GM13977 (cell line): Measurements from ENCODE around the gene PHF24.

Experiments
- DNase-seq: peaks from one replicate; pipeline ENCODE4 v3.0.0; 2012; ENCODE audit warnings: low spot score
- in situ Hi-C: fragments of 300-500 bp; cut with MboI; formaldehyde crosslinking; loops from one replicate; pipeline ENCODE4 v1.12.0; 2022; ENCODE audit warnings: low sequenced_read_pairs, low pct_unique_long_range_greater_than_20kb, mixed read lengths, inconsistent platforms; ENCODE audit not compliant: unreplicated experiment
- TF ChIP-seq, protein P1 (sequence below): IDR thresholded peaks from 2 replicates; pipeline ENCODE4 v1.5.1; 2012; ENCODE audit warnings: mild to moderate bottlenecking, control low read depth; ENCODE audit not compliant: insufficient read depth; ENCODE audit errors: extremely low read depth, missing control alignments

Gene PHF24

DNA sequence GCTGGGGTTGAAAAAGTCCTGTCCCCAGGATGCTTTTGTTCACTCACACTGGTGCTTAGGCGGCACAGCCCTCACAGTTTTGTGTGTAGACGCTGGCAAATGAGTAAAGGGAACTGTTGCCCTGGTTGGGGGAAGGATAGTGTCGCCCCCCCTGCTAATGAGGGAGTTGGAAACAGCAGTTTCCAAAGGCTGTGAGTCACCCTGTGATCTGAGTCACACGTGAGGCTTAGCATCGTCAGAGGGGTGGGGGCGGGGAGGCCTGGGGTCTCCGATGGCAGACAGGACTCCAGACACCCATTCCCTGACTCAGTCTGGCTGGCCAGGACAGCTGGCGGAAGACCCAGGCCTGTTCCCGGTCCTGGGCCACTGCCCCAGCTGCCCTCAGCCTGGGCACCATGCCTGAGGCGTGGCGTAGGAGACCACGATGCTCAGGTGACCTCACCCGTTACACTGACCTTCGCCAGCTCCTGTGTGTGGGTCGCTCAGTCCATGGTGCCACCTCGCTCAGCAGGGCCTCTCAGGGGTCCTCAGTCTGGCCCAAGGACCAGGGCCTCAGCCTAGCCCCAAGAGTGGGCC, 34.4 kb downstream of the PHF24 start:
- in situ Hi-C loops, result no loop called here
- no peak for DNase-seq
- TF ChIP-seq, protein P1, sequence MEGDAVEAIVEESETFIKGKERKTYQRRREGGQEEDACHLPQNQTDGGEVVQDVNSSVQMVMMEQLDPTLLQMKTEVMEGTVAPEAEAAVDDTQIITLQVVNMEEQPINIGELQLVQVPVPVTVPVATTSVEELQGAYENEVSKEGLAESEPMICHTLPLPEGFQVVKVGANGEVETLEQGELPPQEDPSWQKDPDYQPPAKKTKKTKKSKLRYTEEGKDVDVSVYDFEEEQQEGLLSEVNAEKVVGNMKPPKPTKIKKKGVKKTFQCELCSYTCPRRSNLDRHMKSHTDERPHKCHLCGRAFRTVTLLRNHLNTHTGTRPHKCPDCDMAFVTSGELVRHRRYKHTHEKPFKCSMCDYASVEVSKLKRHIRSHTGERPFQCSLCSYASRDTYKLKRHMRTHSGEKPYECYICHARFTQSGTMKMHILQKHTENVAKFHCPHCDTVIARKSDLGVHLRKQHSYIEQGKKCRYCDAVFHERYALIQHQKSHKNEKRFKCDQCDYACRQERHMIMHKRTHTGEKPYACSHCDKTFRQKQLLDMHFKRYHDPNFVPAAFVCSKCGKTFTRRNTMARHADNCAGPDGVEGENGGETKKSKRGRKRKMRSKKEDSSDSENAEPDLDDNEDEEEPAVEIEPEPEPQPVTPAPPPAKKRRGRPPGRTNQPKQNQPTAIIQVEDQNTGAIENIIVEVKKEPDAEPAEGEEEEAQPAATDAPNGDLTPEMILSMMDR, result no peak

DNA sequence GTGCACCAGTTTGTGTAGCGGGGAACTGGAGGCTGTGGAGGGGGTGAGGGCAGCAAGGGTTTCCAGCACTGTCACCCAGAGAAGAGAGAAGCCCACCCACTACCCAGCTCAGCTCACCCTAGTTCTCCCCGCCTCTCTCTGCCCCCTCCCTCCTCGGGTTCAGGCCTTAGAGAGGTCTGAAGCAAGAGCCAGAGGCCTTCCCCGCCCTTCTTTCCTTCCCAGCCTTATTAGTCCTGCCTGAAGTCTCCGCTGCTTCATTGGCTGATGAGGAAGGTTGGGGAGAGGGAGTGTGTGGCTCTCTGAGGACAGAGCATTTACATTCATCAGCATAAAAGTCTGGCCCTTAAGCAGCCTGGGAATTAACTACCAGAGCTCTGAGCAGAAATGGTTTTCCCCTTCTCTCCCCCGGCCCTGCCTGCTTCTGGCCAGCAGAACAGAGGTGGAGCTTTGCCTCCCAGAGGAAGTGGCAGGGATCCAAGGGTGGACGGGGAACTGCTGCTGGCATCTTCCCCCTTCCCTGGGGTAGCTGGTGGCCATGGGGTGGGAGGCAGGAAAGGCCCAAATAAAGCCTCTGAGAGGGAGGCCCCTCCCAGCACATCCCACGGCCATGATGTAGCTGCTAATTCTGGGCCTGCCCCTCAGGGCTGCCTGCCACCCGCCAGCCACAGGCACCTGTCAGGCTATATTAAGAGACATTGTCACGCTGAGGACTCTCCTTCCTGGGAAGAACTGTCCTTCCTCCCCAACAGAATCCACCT, 35.6 kb downstream of the PHF24 start:
- peak; percentile 53 for DNase-seq
- in situ Hi-C loops, result no loop called here
- TF ChIP-seq, protein P1, result no peak

DNA sequence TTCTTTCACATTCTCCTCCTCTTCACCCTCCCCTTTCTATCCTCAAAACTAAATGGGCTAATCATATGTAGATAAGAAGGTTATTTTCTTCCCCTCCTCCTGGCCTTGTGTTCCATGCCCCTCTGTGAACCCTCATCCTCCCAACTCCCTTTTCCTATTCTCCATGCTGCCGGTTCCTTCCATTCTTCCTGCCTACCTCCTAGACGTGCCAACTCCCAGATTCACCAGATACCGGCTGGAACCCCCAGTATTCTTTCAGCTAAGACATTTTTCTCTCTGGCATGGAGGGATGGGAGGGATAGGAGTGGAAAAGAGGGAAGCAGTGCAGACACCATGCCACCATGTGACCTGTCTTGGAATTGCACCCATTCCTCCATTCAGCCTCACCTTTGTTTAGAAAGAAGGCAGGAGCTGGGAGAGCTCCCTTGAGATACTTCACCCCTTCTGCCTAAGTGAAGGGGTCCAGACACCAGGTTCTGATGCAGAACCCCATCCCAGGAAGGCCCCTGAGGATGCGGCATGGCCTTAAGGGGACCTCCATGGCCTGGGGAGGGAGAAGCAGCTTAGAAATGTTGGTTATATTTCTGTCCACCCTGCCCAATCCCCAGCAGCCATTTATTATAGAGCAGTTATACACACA, 36.3 kb downstream of the PHF24 start:
- DNase-seq, result no peak
- in situ Hi-C loops, result no loop called here
- TF ChIP-seq, protein P1, result peak; percentile 45

DNA sequence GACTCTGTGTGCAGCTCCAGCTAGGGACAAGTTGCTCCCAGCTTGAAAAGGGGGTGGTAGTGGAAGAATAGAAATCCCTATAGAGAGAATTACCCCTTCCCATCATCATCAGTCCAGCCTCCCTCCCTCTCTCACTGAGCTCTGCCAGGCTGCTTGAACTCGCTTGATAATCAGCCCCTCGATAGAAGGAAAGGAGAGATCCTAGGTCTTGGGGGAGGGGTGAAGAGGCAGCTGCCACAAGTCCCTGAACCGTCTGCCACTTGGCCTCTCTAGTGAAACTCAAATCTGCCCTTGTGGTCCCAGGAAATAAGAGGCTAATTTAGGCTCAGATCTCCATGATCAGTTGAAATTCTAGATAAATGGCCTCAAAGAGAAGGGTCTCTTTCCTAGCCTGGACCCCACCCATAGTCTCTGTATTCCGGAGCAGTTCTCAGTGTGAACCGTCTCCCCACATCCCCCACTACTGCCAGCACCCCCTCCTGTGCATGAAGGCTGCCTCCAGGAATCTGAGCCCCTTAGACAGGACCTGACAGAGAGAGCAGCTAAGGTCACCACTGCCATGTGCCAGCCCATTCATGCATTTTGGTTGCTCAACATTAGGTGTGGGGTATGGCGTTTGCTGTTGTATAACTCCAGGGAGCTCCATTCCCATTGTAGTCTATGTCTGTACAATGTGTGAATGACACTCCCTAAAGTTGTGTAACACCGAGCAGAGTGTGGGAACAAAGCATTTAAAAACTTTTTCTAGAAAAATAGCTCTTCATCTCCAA, 37.0 kb downstream of the PHF24 start:
- in situ Hi-C loops, result no loop called here
- peak; percentile 2 for DNase-seq
- TF ChIP-seq, protein P1, result no peak

DNA sequence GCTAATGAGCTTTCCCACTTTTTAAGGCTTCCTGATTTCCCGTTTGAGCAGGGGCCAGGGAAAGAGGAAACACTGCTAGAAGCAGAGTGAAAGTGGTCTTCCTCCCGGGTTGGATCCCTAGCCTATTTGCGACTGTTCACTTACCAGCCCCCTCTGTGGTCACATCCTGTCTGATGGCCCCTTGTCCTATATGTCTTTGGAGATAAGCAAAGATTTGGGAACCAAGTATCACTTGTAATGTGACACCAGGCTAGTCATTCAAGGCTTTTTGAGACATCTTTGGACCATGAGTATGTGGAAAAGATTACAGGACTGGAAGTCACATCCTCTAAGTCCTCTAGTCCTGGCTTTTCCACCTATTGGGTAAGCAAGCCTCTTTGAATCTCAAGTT, 37.6 kb downstream of the PHF24 start:
- in situ Hi-C loops, result no loop called here
- TF ChIP-seq, protein P1, result no peak
- peak; percentile 1 for DNase-seq

DNA sequence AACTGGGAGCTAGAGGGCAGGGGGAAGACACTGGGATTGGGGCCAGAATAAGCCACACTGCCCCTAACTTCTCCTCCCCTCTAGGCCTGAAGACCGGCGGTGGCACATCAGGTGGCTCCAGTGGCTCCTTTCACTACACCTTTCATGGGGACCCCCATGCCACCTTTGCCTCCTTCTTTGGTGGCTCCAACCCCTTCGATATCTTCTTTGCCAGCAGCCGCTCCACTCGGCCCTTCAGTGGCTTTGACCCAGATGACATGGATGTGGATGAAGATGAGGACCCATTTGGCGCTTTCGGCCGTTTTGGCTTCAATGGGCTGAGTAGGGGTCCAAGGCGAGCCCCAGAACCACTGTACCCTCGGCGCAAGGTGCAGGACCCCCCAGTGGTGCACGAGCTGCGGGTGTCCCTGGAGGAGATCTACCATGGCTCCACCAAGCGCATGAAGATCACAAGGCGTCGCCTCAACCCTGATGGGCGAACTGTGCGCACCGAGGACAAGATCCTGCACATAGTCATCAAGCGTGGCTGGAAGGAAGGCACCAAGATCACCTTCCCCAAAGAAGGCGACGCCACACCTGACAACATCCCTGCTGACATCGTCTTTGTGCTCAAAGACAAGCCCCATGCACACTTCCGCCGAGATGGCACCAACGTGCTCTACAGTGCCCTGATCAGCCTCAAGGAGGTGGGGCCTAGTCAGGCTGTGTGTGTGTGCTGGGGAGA, 38.3 kb downstream of the PHF24 start:
- TF ChIP-seq, protein P1, result no peak
- in situ Hi-C loops, result no loop called here
- peak; percentile 1 for DNase-seq
